ENCODE measurements around the gene CAMK4.

GRCh38 chr5:111377306-111377705 lies 153.1 kb downstream of the CAMK4 start:
- TF ChIP-seq, protein P1, sequence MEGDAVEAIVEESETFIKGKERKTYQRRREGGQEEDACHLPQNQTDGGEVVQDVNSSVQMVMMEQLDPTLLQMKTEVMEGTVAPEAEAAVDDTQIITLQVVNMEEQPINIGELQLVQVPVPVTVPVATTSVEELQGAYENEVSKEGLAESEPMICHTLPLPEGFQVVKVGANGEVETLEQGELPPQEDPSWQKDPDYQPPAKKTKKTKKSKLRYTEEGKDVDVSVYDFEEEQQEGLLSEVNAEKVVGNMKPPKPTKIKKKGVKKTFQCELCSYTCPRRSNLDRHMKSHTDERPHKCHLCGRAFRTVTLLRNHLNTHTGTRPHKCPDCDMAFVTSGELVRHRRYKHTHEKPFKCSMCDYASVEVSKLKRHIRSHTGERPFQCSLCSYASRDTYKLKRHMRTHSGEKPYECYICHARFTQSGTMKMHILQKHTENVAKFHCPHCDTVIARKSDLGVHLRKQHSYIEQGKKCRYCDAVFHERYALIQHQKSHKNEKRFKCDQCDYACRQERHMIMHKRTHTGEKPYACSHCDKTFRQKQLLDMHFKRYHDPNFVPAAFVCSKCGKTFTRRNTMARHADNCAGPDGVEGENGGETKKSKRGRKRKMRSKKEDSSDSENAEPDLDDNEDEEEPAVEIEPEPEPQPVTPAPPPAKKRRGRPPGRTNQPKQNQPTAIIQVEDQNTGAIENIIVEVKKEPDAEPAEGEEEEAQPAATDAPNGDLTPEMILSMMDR (IDR thresholded peaks at IDR 0.05) = no peak
- TF ChIP-seq POLR2A (IDR thresholded peaks at IDR 0.05) = no peak

All from thyroid gland (tissue), 4 donors.